ENCODE data around the gene STUB1. TPM values are rescaled to one million over a fixed set of nuclear protein-coding genes. Genes with fewer than 3 reads are reported as not detected.

The STUB1 gene
- total and polyA plus RNA-seq, 10 of the 15 experiments (the other 5 are each of a cell fraction or from before 2014, with no cell fraction given) = 4.2 to 136 (median 67.1) TPM

- FAIRE-seq (no peak), DNase-seq (ENCODE audit: low read depth, low spot score) (no peak), ATAC-seq (peak; percentile 68)
- Histone ChIP-seq H3K4me2 (ENCODE audit: control insufficient read depth, insufficient read depth) (peak overlapping the region; percentile 72), H3K27me3 (replicated peaks in 1 of 2; ENCODE audit: control insufficient read depth in 2 of 2, insufficient read depth in 2 of 2, low read length in 1 of 2) (no peaks in the 10 kb centered on the region), H4K20me1 (ENCODE audit: control insufficient read depth, insufficient read depth) (no peaks in the 10 kb centered on the region), H3K4me1 (ENCODE audit: control insufficient read depth, insufficient read depth, low read length) (peaks cover 12% of the 10 kb centered on the region), H3K4me3 (peak overlapping the region; percentile 98), H3K36me3 (ENCODE audit: control insufficient read depth in 2 of 2, insufficient read depth in 2 of 2, low read length in 1 of 2) (no peaks in the 10 kb centered on the region; a peak in 2 of 4 replicates), H3K27ac (ENCODE audit: control insufficient read depth, insufficient read depth) (peak overlapping the region; percentile 83), H3K79me2 (ENCODE audit: control insufficient read depth, insufficient read depth, low read length) (peaks cover 30% of the 10 kb centered on the region), H3K9me3 (replicated peaks; ENCODE audit: control insufficient read depth, insufficient read depth, low read length) (no peaks in the 10 kb centered on the region), H2AFZ (ENCODE audit: control insufficient read depth, low read depth, low read length) (peak overlapping the region; percentile 37), H3K9ac (ENCODE audit: control insufficient read depth, insufficient read depth, low read length) (peak overlapping the region; percentile 89)
- ChIA-PET CTCF (interaction anchor here (1.0 kb wide), 1 partner anchor 162 kb away, joined by 3 read pairs; no protein-coding TSS in a partner anchor), SMC1A (ENCODE audit: uncharacterized antibody, unreplicated experiment) (no interaction called here), RAD21 (ENCODE audit: unreplicated experiment) (no interaction called here), POLR2A (interaction anchor here (1.3 kb wide), 1 partner anchor 38 kb away, joined by 4 read pairs; the partner anchor contains the start of gene STUB1)
- BruUV-seq (replicated peaks) = no TSS peak
- 4% methylated on average over 59 of the region's 72 CpGs for WGBS (ENCODE audit: insufficient coverage, insufficient replicate concordance, low lambda C conversion rate, missing lambda C conversion rate)
- in situ Hi-C loops (cut with MboI) = no loop called here
- intact Hi-C loops (cut with micrococcal nuclease; ENCODE audit: unreplicated experiment) = no loop called here
- peak; percentile 45; the same call in 1 of the 2 replicates for TF ChIP-seq GATAD2B (conservative IDR thresholded peaks at IDR 0.05; ENCODE audit: low read depth)
- no peak for TF ChIP-seq KAT2A (conservative IDR thresholded peaks at IDR 0.05; ENCODE audit: control insufficient read depth, low read depth, low read length)
- TF ChIP-seq ZSCAN29 (IDR thresholded peaks at IDR 0.05) = no peak
- no peak for TF ChIP-seq ZBTB40 (IDR thresholded peaks at IDR 0.05; ENCODE audit: borderline replicate concordance)
- peak; percentile 18 for TF ChIP-seq USF2 (IDR thresholded peaks at IDR 0.05; ENCODE audit: borderline replicate concordance, low read depth, low read length)
- TF ChIP-seq EGR1 (IDR thresholded peaks at IDR 0.05; ENCODE audit: borderline replicate concordance in 1 of 2, low read depth in 2 of 2, low read length in 2 of 2) = no peak
- TF ChIP-seq CEBPZ (IDR thresholded peaks at IDR 0.05; ENCODE audit: low read depth, low read length) = no peak
- TF ChIP-seq CREM (IDR thresholded peaks at IDR 0.05; ENCODE audit: low read depth) = no peak
- TF ChIP-seq CHD2 (IDR thresholded peaks at IDR 0.05; ENCODE audit: borderline replicate concordance, low read depth, low read length) = 0 out of 2 replicates have a peak, but pooled peaks have one; percentile 7
- TF ChIP-seq IKZF2 (IDR thresholded peaks at IDR 0.05) = peak; percentile 25 to 34; a peak in 2 of 4 replicates
- TF ChIP-seq MAX (IDR thresholded peaks at IDR 0.05; ENCODE audit: low read depth, low read length) = no peak; the same call in 1 of the 2 replicates
- peak; percentile 70 for TF ChIP-seq USF1 (IDR thresholded peaks at IDR 0.05; ENCODE audit: borderline replicate concordance, extremely low read length, insufficient read depth, low read depth, low read length)
These were observed 37.8 kb upstream of the STUB1 start for GRCh38 chr16:642189-643049.
